SK-N-SH (cell line): ENCODE measurements around the gene LRRC26. TPM values are rescaled to one million over a fixed set of nuclear protein-coding genes. Genes with fewer than 3 reads are reported as not detected.
"Not testable (repeated sequence)": the region's sequence is repeated elsewhere in the genome, so short reads cannot be mapped to it uniquely, and the experiment has no call there.

ENCODE experiments used
- CTCF ChIA-PET: fragments of 300-600, 350-600 bp; formaldehyde crosslinking; extraction: SDS; loops from one replicate; lab custom pipeline; 2021; lab: Yijun Ruan, JAX
- POLR2A ChIA-PET: fragments of 350-600 bp; sonication (Branson Sonifier 250); formaldehyde crosslinking; extraction: SDS; loops from one replicate; lab custom pipeline; 2020; ENCODE audit warnings: antibody characterized with exemption, inconsistent platforms; lab: Yijun Ruan, JAX
- DNase-seq: peaks from one replicate; pipeline ENCODE4 v3.0.0; 2012
- H2AFZ ChIP-seq: fragments of 200-600 bp; sonication (generic); 2 replicates; pipeline ENCODE4 v1.8.1; 2016; ENCODE audit warnings: antibody characterized with exemption, mild to moderate bottlenecking, low read depth
- H3F3A ChIP-seq: fragments of 200-600 bp; sonication (generic); replicated peaks from 2 replicates; pipeline ENCODE3; 2016; ENCODE audit warnings: antibody characterized with exemption, mild to moderate bottlenecking; ENCODE audit not compliant: insufficient read depth
- H3K27ac ChIP-seq, 2 experiments: fragments of 200-500 bp in 1 of 2; fragments of 200-600 bp in 1 of 2; sonication (Bioruptor generic) in 1 of 2; sonication (generic), shearing (Covaris generic) in 1 of 2; 2 replicates each; pipeline versions ENCODE4 v1.5.1 to v1.6.1; 2014 to 2016; ENCODE audit warnings: low read depth in 2 of 2, inconsistent platforms in 1 of 2, low read length in 1 of 2, mild to moderate bottlenecking in 1 of 2, mixed read lengths in 1 of 2
- H3K27me3 ChIP-seq: fragments of 200-600 bp; sonication (generic), shearing (Covaris generic); 2 replicates; pipeline ENCODE4 v1.6.1; 2016; ENCODE audit warnings: mixed run types; ENCODE audit not compliant: insufficient read depth
- H3K36me3 ChIP-seq, 2 experiments: fragments of 200-500 bp in 1 of 2; fragments of 200-600 bp in 1 of 2; sonication (Bioruptor generic) in 1 of 2; sonication (generic) in 1 of 2; replicated peaks in 1 of 2; 2 replicates each; pipeline versions ENCODE3 to v1.5.1; 2014 to 2016; ENCODE audit warnings: low read length in 1 of 2, mild to moderate bottlenecking in 1 of 2; ENCODE audit not compliant: insufficient read depth in 2 of 2, control insufficient read depth in 1 of 2
- H3K4me1 ChIP-seq, 2 experiments: fragments of 200-500 bp in 1 of 2; fragments of 200-600 bp in 1 of 2; sonication (Bioruptor generic) in 1 of 2; sonication (generic), shearing (Covaris generic) in 1 of 2; 2 replicates each; pipeline versions ENCODE4 v1.5.1 to v1.6.1; 2014 to 2016; ENCODE audit warnings: low read depth in 1 of 2, low read length in 1 of 2, mixed run types in 1 of 2; ENCODE audit not compliant: insufficient read depth in 2 of 2, control insufficient read depth in 1 of 2
- H3K4me2 ChIP-seq: fragments of 200-600 bp; sonication (generic), shearing (Covaris generic); 2 replicates; pipeline ENCODE4 v1.6.1; 2017; ENCODE audit warnings: mixed run types
- H3K4me3 ChIP-seq, 2 experiments: fragments of 200-500 bp in 1 of 2; fragments of 200-600 bp in 1 of 2; sonication (Bioruptor generic) in 1 of 2; sonication (generic), shearing (Covaris generic) in 1 of 2; 2 replicates each; pipeline versions ENCODE4 v1.5.1 to v1.8.1; 2014 to 2016; ENCODE audit warnings: low read depth in 2 of 2, inconsistent platforms in 1 of 2, low read length in 1 of 2, mild to moderate bottlenecking in 1 of 2, mixed read lengths in 1 of 2, moderate library complexity in 1 of 2
- H3K79me2 ChIP-seq: fragments of 200-600 bp; sonication (generic); 2 replicates; pipeline ENCODE4 v1.8.1; 2017; ENCODE audit warnings: mild to moderate bottlenecking; ENCODE audit not compliant: insufficient read depth
- H3K9ac ChIP-seq: fragments of 200-600 bp; sonication (generic); 2 replicates; pipeline ENCODE4 v1.6.1; 2017; ENCODE audit warnings: mixed run types
- H3K9me2 ChIP-seq: fragments of 200-600 bp; sonication (generic); 2 replicates; pipeline ENCODE4 v1.6.1; 2017; ENCODE audit warnings: mixed run types
- H3K9me3 ChIP-seq: fragments of 200-600 bp; sonication (generic); 2 replicates; pipeline ENCODE4 v1.6.1; 2017; ENCODE audit warnings: mixed run types, mild to moderate bottlenecking, moderate library complexity
- H4K20me1 ChIP-seq: fragments of 200-600 bp; sonication (generic); 2 replicates; pipeline ENCODE4 v1.6.1; 2017; ENCODE audit warnings: mild to moderate bottlenecking, mixed run types; ENCODE audit not compliant: insufficient read depth
- CHD2 ChIP-seq: fragments of 150-350 bp; IDR thresholded peaks from 2 replicates; pipeline ENCODE4 v1.6.1; 2018; ENCODE audit warnings: low read length; ENCODE audit not compliant: partially characterized antibody
- EP300 ChIP-seq, 2 experiments: IDR thresholded peaks; 2 replicates each; pipeline versions ENCODE4 v1.4.0 to v1.6.1; 2012; ENCODE audit warnings: borderline replicate concordance in 1 of 2, low read depth in 1 of 2, low read length in 1 of 2
- FOSL2 ChIP-seq: IDR thresholded peaks from 2 replicates; pipeline ENCODE4 v1.4.0; 2012; ENCODE audit warnings: low read depth, mild to moderate bottlenecking, moderate library complexity, borderline replicate concordance
- FOXJ3 ChIP-seq: sonication (generic); formaldehyde crosslinking; IDR thresholded peaks from 2 replicates; pipeline ENCODE4 v1.5.1; 2020; ENCODE audit warnings: mild to moderate bottlenecking, missing genetic modification reagents
- FOXM1 ChIP-seq: IDR thresholded peaks from 2 replicates; pipeline ENCODE4 v1.4.0; 2012; ENCODE audit warnings: low read depth, mild to moderate bottlenecking
- GABPA ChIP-seq: IDR thresholded peaks from 2 replicates; pipeline ENCODE4 v1.4.0; 2012; ENCODE audit warnings: low read depth, mild to moderate bottlenecking
- GATA2 ChIP-seq: sonication (generic); formaldehyde crosslinking; IDR thresholded peaks from 2 replicates; pipeline ENCODE4 v1.5.0; 2020; ENCODE audit warnings: mild to moderate bottlenecking, missing genetic modification reagents
- MAX ChIP-seq: IDR thresholded peaks from 2 replicates; pipeline ENCODE4 v1.4.0; 2012; ENCODE audit warnings: low read depth
- MEF2A ChIP-seq: IDR thresholded peaks from 2 replicates; pipeline ENCODE4 v1.4.0; 2012; ENCODE audit warnings: low read depth, borderline replicate concordance
- MXI1 ChIP-seq: IDR thresholded peaks from 2 replicates; pipeline ENCODE4 v1.6.1; 2012; ENCODE audit warnings: mild to moderate bottlenecking, low read depth, low read length, improper control_type of control experiment
- NRF1 ChIP-seq: IDR thresholded peaks from 2 replicates; pipeline ENCODE4 v1.6.1; 2012; ENCODE audit warnings: low read depth, mild to moderate bottlenecking, low read length
- RAD21 ChIP-seq: IDR thresholded peaks from 2 replicates; pipeline ENCODE4 v1.6.1; 2012; ENCODE audit warnings: mild to moderate bottlenecking, low read length
- RCOR1 ChIP-seq: fragments of 150-350 bp; IDR thresholded peaks from 2 replicates; pipeline ENCODE4 v1.6.1; 2017; ENCODE audit warnings: antibody characterized with exemption, low read length
- SIN3A ChIP-seq: IDR thresholded peaks from 2 replicates; pipeline ENCODE4 v1.6.1; 2012; ENCODE audit warnings: low read depth, mild to moderate bottlenecking, low read length, moderate library complexity, borderline replicate concordance
- SMC3 ChIP-seq: IDR thresholded peaks from 2 replicates; pipeline ENCODE4 v1.6.1; 2012; ENCODE audit warnings: low read depth, low read length, improper control_type of control experiment
- YY1 ChIP-seq: IDR thresholded peaks from 2 replicates; pipeline ENCODE4 v1.4.0; 2012; ENCODE audit warnings: low read depth, mild to moderate bottlenecking
- WGBS: methylation state at CpG from one replicate; pipeline ENCODE4 v1.1.6; 2017; ENCODE audit warnings: low lambda C conversion rate; 5-methylcytosine and 5-hydroxymethylcytosine counted together
- polyA plus RNA-seq, 3 experiments: library from polyadenylated mRNA; depleted of rRNA; stranded (reverse); fragments of >200 nt; gene quantifications; 2 replicates each; pipeline ENCODE4 v1.2.3, GENCODE V29; 2012
- TF ChIP-seq, protein P1 (sequence below): IDR thresholded peaks from 2 replicates; pipeline ENCODE4 v1.4.0; 2012; ENCODE audit warnings: low read depth, borderline replicate concordance
- TF ChIP-seq, protein P2 (sequence below): fragments of 200-600 bp; sonication (generic); IDR thresholded peaks from 2 replicates; pipeline ENCODE4 v1.6.1; 2017; ENCODE audit warnings: antibody characterized with exemption, mild to moderate bottlenecking, moderate library complexity
- TF ChIP-seq, protein P3 (sequence below): IDR thresholded peaks from 2 replicates; pipeline ENCODE4; 2012
- TF ChIP-seq, protein P4 (sequence below): fragments of 150-350 bp; IDR thresholded peaks from 2 replicates; pipeline ENCODE4 v1.6.1; 2017; ENCODE audit warnings: antibody characterized with exemption, low read length, low read depth, borderline replicate concordance

Gene LRRC26
- polyA plus RNA-seq, 1 of the 3 experiments (the other 2 are of a cell fraction): not detected

GRCh38 chr9:137126786-137127185 is 43.1 kb downstream of the LRRC26 start:
- H2AFZ ChIP-seq: no peak overlapping the region
- no peaks in the 10 kb centered on the region for H3K36me3 ChIP-seq
- CTCF ChIA-PET: interaction anchor here (0.7 to 2.7 kb wide), 3 partner anchors 98 to 110 kb away, joined by 3 to 8 read pairs (median 6); no protein-coding TSS in a partner anchor
- H3K79me2 ChIP-seq: peaks cover 55% of the 10 kb centered on the region
- no peak overlapping the region for H3K27ac ChIP-seq
- H3K4me1 ChIP-seq: peaks cover 3 to 18% of the 10 kb centered on the region in 2 experiments; a peak in 3 of 4 replicates
- TF ChIP-seq MEF2A (no peak), NRF1 (no peak), RAD21 (no peak), FOSL2 (no peak), FOXM1 (no peak), MXI1 (no peak), YY1 (no peak), RCOR1 (no peak), EP300 (IDR thresholded peaks at IDR 0.05; ENCODE audit: borderline replicate concordance in 1 of 2, low read depth in 1 of 2, low read length in 1 of 2) (no peak), GATA2 (CRISPR knock-in tag) (no peak), SMC3 (no peak), SIN3A (no peak), MAX (no peak), CHD2 (no peak), GABPA (no peak), FOXJ3 (CRISPR knock-in tag) (no peak)
- TF ChIP-seq, protein P1, sequence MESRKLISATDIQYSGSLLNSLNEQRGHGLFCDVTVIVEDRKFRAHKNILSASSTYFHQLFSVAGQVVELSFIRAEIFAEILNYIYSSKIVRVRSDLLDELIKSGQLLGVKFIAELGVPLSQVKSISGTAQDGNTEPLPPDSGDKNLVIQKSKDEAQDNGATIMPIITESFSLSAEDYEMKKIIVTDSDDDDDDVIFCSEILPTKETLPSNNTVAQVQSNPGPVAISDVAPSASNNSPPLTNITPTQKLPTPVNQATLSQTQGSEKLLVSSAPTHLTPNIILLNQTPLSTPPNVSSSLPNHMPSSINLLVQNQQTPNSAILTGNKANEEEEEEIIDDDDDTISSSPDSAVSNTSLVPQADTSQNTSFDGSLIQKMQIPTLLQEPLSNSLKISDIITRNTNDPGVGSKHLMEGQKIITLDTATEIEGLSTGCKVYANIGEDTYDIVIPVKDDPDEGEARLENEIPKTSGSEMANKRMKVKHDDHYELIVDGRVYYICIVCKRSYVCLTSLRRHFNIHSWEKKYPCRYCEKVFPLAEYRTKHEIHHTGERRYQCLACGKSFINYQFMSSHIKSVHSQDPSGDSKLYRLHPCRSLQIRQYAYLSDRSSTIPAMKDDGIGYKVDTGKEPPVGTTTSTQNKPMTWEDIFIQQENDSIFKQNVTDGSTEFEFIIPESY: no peak
- TF ChIP-seq, protein P2, sequence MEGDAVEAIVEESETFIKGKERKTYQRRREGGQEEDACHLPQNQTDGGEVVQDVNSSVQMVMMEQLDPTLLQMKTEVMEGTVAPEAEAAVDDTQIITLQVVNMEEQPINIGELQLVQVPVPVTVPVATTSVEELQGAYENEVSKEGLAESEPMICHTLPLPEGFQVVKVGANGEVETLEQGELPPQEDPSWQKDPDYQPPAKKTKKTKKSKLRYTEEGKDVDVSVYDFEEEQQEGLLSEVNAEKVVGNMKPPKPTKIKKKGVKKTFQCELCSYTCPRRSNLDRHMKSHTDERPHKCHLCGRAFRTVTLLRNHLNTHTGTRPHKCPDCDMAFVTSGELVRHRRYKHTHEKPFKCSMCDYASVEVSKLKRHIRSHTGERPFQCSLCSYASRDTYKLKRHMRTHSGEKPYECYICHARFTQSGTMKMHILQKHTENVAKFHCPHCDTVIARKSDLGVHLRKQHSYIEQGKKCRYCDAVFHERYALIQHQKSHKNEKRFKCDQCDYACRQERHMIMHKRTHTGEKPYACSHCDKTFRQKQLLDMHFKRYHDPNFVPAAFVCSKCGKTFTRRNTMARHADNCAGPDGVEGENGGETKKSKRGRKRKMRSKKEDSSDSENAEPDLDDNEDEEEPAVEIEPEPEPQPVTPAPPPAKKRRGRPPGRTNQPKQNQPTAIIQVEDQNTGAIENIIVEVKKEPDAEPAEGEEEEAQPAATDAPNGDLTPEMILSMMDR: no peak
- TF ChIP-seq, protein P3, sequence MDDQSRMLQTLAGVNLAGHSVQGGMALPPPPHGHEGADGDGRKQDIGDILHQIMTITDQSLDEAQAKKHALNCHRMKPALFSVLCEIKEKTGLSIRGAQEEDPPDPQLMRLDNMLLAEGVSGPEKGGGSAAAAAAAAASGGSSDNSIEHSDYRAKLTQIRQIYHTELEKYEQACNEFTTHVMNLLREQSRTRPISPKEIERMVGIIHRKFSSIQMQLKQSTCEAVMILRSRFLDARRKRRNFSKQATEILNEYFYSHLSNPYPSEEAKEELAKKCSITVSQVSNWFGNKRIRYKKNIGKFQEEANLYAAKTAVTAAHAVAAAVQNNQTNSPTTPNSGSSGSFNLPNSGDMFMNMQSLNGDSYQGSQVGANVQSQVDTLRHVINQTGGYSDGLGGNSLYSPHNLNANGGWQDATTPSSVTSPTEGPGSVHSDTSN: no peak
- TF ChIP-seq, protein P4, sequence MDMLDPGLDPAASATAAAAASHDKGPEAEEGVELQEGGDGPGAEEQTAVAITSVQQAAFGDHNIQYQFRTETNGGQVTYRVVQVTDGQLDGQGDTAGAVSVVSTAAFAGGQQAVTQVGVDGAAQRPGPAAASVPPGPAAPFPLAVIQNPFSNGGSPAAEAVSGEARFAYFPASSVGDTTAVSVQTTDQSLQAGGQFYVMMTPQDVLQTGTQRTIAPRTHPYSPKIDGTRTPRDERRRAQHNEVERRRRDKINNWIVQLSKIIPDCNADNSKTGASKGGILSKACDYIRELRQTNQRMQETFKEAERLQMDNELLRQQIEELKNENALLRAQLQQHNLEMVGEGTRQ: no peak
- 84% methylated on average over 3 of the region's 3 CpGs for WGBS
- H4K20me1 ChIP-seq: no peaks in the 10 kb centered on the region
- H3K9ac ChIP-seq: no peak overlapping the region
- DNase-seq: no peak
- no peaks in the 10 kb centered on the region for H3K27me3 ChIP-seq
- no peak overlapping the region for H3K4me3 ChIP-seq
- H3F3A ChIP-seq: peaks cover 7% of the 10 kb centered on the region
- H3K4me2 ChIP-seq: no peak overlapping the region
- no peaks in the 10 kb centered on the region for H3K9me2 ChIP-seq
- H3K9me3 ChIP-seq: no peaks in the 10 kb centered on the region
- POLR2A ChIA-PET: interaction anchor here (0.7 to 1.4 kb wide), 2 partner anchors 11 to 62 kb away, joined by 3 to 4 read pairs; no protein-coding TSS in a partner anchor

- H3F3A ChIP-seq, H3K36me3 ChIP-seq, H4K20me1 ChIP-seq, H3K9ac ChIP-seq, H3K9me2 ChIP-seq, H3K9me3 ChIP-seq, H3K4me2 ChIP-seq, DNase-seq, H3K27me3 ChIP-seq, H2AFZ ChIP-seq, H3K4me3 ChIP-seq, H3K27ac ChIP-seq, POLR2A ChIA-PET: not testable (repeated sequence)
- 97% methylated on average over 5 of the region's 5 CpGs for WGBS
- peaks cover 3 to 18% of the 10 kb centered on the region in 2 experiments; a peak in 3 of 4 replicates for H3K4me1 ChIP-seq
- CTCF ChIA-PET: interaction anchor here (1.1 to 3.0 kb wide), 3 partner anchors 11 to 112 kb away, joined by 4 to 19 read pairs (median 8); partner anchors contain the start of gene RNF224
- peaks cover 50% of the 10 kb centered on the region for H3K79me2 ChIP-seq
Measured at GRCh38 chr9:137123952-137124462, 45.8 kb downstream of the LRRC26 start.
